Fibroblast of lung (primary cell): ENCODE data around the gene PDLIM7. TPM values are rescaled to one million over a fixed set of nuclear protein-coding genes. Genes with fewer than 3 reads are reported as not detected.

Source experiments
- DNase-seq, 2 donors: peaks; one replicate each; pipeline versions ENCODE4 v3.0.0 to v3.0.0-alpha.2; 2010; ENCODE audit warnings: low read depth in 2 of 2
- H2AFZ ChIP-seq: 2 replicates; pipeline ENCODE4 v1.5.1; 2012; ENCODE audit warnings: low read length, control low read depth, inconsistent platforms
- H3K27ac ChIP-seq: 2 replicates; pipeline ENCODE4 v1.5.1; 2011; ENCODE audit warnings: low read length, control low read depth; ENCODE audit not compliant: insufficient read depth
- H3K27me3 ChIP-seq: 2 replicates; pipeline ENCODE4 v1.5.1; 2011; ENCODE audit warnings: mild to moderate bottlenecking, low read length; ENCODE audit not compliant: control insufficient read depth, insufficient read depth
- H3K36me3 ChIP-seq: 2 replicates; pipeline ENCODE4 v1.5.1; 2011; ENCODE audit warnings: low read length; ENCODE audit not compliant: control insufficient read depth, insufficient read depth
- H3K4me1 ChIP-seq: 2 replicates; pipeline ENCODE4 v1.5.1; 2011; ENCODE audit warnings: low read length; ENCODE audit not compliant: control insufficient read depth, insufficient read depth; ENCODE audit errors: extremely low read depth
- H3K4me2 ChIP-seq: 2 replicates; pipeline ENCODE4 v1.5.1; 2011; ENCODE audit warnings: low read length, control low read depth; ENCODE audit not compliant: insufficient read depth; ENCODE audit errors: extremely low read depth
- H3K4me3 ChIP-seq, 4 experiments: fragments of 200-600 bp in 1 of 4; sonication (generic) in 1 of 4; replicated peaks in 1 of 4; 2 replicates each; pipeline ENCODE4 v1.5.1; 2011 to 2016; ENCODE audit warnings: low read length in 4 of 4, low read depth in 3 of 4, mild to moderate bottlenecking in 3 of 4, control low read depth in 2 of 4, inconsistent platforms in 1 of 4, mixed read lengths in 1 of 4; ENCODE audit not compliant: insufficient read depth in 1 of 4; ENCODE audit errors: control extremely low read depth in 1 of 4
- H3K79me2 ChIP-seq: 2 replicates; pipeline ENCODE4 v1.5.1; 2012; ENCODE audit warnings: mild to moderate bottlenecking, low read length, inconsistent platforms; ENCODE audit not compliant: control insufficient read depth, insufficient read depth
- H3K9ac ChIP-seq: 2 replicates; pipeline ENCODE4 v1.5.1; 2011; ENCODE audit warnings: mild to moderate bottlenecking, low read length, control low read depth; ENCODE audit not compliant: insufficient read depth
- H3K9me3 ChIP-seq: 2 replicates; pipeline ENCODE4 v1.5.1; 2012; ENCODE audit warnings: low read depth, low read length; ENCODE audit not compliant: control insufficient read depth, insufficient read depth
- H4K20me1 ChIP-seq: 2 replicates; pipeline ENCODE4 v1.5.1; 2011; ENCODE audit warnings: low read length; ENCODE audit not compliant: control insufficient read depth, insufficient read depth; ENCODE audit errors: extremely low read depth
- CTCF ChIP-seq, 2 donors: IDR thresholded peaks in 1 of 2; conservative IDR thresholded peaks in 1 of 2; 1 replicate in 1 of 2; 2 replicates in 1 of 2; pipeline ENCODE4 v1.5.1; 2011 to 2012; ENCODE audit warnings: low read length in 2 of 2, control low read depth in 1 of 2, inconsistent platforms in 1 of 2, low read depth in 1 of 2, mild to moderate bottlenecking in 1 of 2
- EZH2 ChIP-seq: IDR thresholded peaks from 2 replicates; pipeline ENCODE4 v1.5.1; 2012; ENCODE audit warnings: low read length, control low read depth, mild to moderate bottlenecking; ENCODE audit errors: missing control alignments
- polyA plus RNA-seq, 2 donors: library from polyadenylated mRNA; depleted of rRNA in 1 of 2; stranded (reverse) in 1 of 2; unstranded in 1 of 2; fragments of >200 nt; gene quantifications; 2 replicates each; pipeline ENCODE4 v1.2.1, GENCODE V29; 2011 to 2012; ENCODE audit warnings: missing spikeins in 1 of 2
- total RNA-seq: library from RNA; depleted of rRNA; stranded (reverse); fragments of >200 nt; gene quantifications from 2 replicates; pipeline ENCODE4 v1.2.1, GENCODE V29; 2014

Gene PDLIM7
- total and polyA plus RNA-seq, 2 donors (not counting 1 experiment from before 2014, with no cell fraction given): 65.2 to 245 TPM

GRCh38 chr5:177447611-177448243, 49.7 kb downstream of the PDLIM7 start:
- DNase-seq: peak; percentile 73 to 81
- Histone ChIP-seq H4K20me1 (no peaks in the 10 kb centered on the region), H3K9me3 (no peaks in the 10 kb centered on the region), H3K4me1 (peaks cover 7% of the 10 kb centered on the region), H3K4me2 (peak overlapping the region; percentile 65), H3K27me3 (no peaks in the 10 kb centered on the region), H3K27ac (no peak overlapping the region), H3K79me2 (no peaks in the 10 kb centered on the region), H3K36me3 (no peaks in the 10 kb centered on the region), H3K9ac (no peak overlapping the region), H3K4me3 (peak overlapping the region in 2 of 4 experiments; percentile 28), H2AFZ (no peak overlapping the region)
- TF ChIP-seq CTCF (conservative IDR thresholded peaks at IDR 0.05 in 1 of 2, IDR thresholded peaks at IDR 0.05 in 1 of 2; ENCODE audit: low read depth in 1 of 2, low read length in 2 of 2) (no peak), EZH2 (no peak)

- Histone ChIP-seq H4K20me1 (no peaks in the 10 kb centered on the region), H3K27me3 (no peaks in the 10 kb centered on the region), H3K36me3 (peaks cover 3% of the 10 kb centered on the region), H3K9me3 (no peaks in the 10 kb centered on the region), H3K79me2 (no peaks in the 10 kb centered on the region), H3K4me1 (peaks cover 7% of the 10 kb centered on the region), H3K4me2 (peak overlapping the region; percentile 64), H3K4me3 (peak overlapping the region in 3 of 4 experiments; percentile 39 to 69 (median 42)), H3K9ac (peak overlapping the region; percentile 73), H3K27ac (no peak overlapping the region), H2AFZ (no peak overlapping the region)
- DNase-seq: peak; percentile 36 to 53
- TF ChIP-seq CTCF (conservative IDR thresholded peaks at IDR 0.05 in 1 of 2, IDR thresholded peaks at IDR 0.05 in 1 of 2; ENCODE audit: low read depth in 1 of 2, low read length in 2 of 2) (no peak), EZH2 (no peak)
These were observed 50.3 kb downstream of the PDLIM7 start for GRCh38 chr5:177447066-177447610.

GRCh38 chr5:177446200-177447065, 51.0 kb downstream of the PDLIM7 start, which contains the start of gene PRR7:
PRR7 (plus strand) TSS chr5:177446814; CDS start chr5:177455068, 8,254 bp downstream.
- H3K4me1 ChIP-seq: peaks cover 7% of the 10 kb centered on the region
- DNase-seq: peak; percentile 57 to 79
- peaks cover 3% of the 10 kb centered on the region for H3K36me3 ChIP-seq
- H3K79me2 ChIP-seq: no peaks in the 10 kb centered on the region
- no peaks in the 10 kb centered on the region for H4K20me1 ChIP-seq
- no peak for TF ChIP-seq EZH2
- no peak for TF ChIP-seq CTCF (conservative IDR thresholded peaks at IDR 0.05 in 1 of 2, IDR thresholded peaks at IDR 0.05 in 1 of 2; ENCODE audit: low read depth in 1 of 2, low read length in 2 of 2)
- H3K27me3 ChIP-seq: no peaks in the 10 kb centered on the region
- no peaks in the 10 kb centered on the region for H3K9me3 ChIP-seq
- H3K9ac ChIP-seq: peak within 1 kb of the TSS; percentile 73
- peak within 1 kb of the TSS; percentile 96 for H3K4me2 ChIP-seq
- peak within 1 kb of the TSS; percentile 39 to 69 (median 49) for H3K4me3 ChIP-seq
- H3K27ac ChIP-seq: no peak within 1 kb of the TSS
- peak within 1 kb of the TSS; percentile 33 for H2AFZ ChIP-seq
